ENCODE data around the gene AGK. TPM values are rescaled to one million over a fixed set of nuclear protein-coding genes. Genes with fewer than 3 reads are reported as not detected.

The AGK gene
- total RNA-seq, 1 experiment from 2014 or later = 41.9 TPM

- TF ChIP-seq EZH2 (IDR thresholded peaks at IDR 0.05; ENCODE audit: borderline replicate concordance, low read depth, low read length, poor library complexity, severe bottlenecking) = no peak
- TF ChIP-seq CTCF (conservative IDR thresholded peaks at IDR 0.05; ENCODE audit: low read depth, low read length) = no peak
- H3K27ac ChIP-seq (ENCODE audit: low read depth, low read length, poor library complexity, severe bottlenecking) = no peak overlapping the region
- intact Hi-C loops (cut with micrococcal nuclease; ENCODE audit: unreplicated experiment) = no loop called here
- H3K4me3 ChIP-seq (ENCODE audit: low read depth, low read length, poor library complexity, severe bottlenecking) = no peak overlapping the region
- BruUV-seq (replicated peaks) = no TSS peak
- ChIA-PET POLR2A (ENCODE audit: low non-redundant PET) (no interaction called here), CTCF (no interaction called here)
- H3K9me3 ChIP-seq (ENCODE audit: low read depth, low read length, poor library complexity, severe bottlenecking) = no peaks in the 10 kb centered on the region
- no peaks in the 10 kb centered on the region for H3K4me1 ChIP-seq (ENCODE audit: insufficient read depth, low read length, poor library complexity, severe bottlenecking)
- no peaks in the 10 kb centered on the region for H3K36me3 ChIP-seq (ENCODE audit: insufficient read depth, low read length, poor library complexity, severe bottlenecking)
- no peak for DNase-seq (ENCODE audit: low spot score)
- H3K27me3 ChIP-seq (replicated peaks; ENCODE audit: insufficient read depth, low read depth, low read length, poor library complexity) = peaks cover 15% of the 10 kb centered on the region
Measured at GRCh38 chr7:141541375-141541774, 9.8 kb upstream of the AGK start.

- TF ChIP-seq EZH2 (IDR thresholded peaks at IDR 0.05; ENCODE audit: borderline replicate concordance, low read depth, low read length, poor library complexity, severe bottlenecking) (no peak), CTCF (conservative IDR thresholded peaks at IDR 0.05; ENCODE audit: low read depth, low read length) (no peak)
- DNase-seq (ENCODE audit: low spot score) = no peak
- H3K27ac ChIP-seq (ENCODE audit: low read depth, low read length, poor library complexity, severe bottlenecking) = no peak overlapping the region
- H3K9me3 ChIP-seq (ENCODE audit: low read depth, low read length, poor library complexity, severe bottlenecking) = no peaks in the 10 kb centered on the region
- no TSS peak for BruUV-seq (replicated peaks)
- POLR2A ChIA-PET (ENCODE audit: low non-redundant PET) = no interaction called here
- H3K36me3 ChIP-seq (ENCODE audit: insufficient read depth, low read length, poor library complexity, severe bottlenecking) = no peaks in the 10 kb centered on the region
- no peaks in the 10 kb centered on the region for H3K4me1 ChIP-seq (ENCODE audit: insufficient read depth, low read length, poor library complexity, severe bottlenecking)
- peaks cover 7% of the 10 kb centered on the region for H3K27me3 ChIP-seq (replicated peaks; ENCODE audit: insufficient read depth, low read depth, low read length, poor library complexity)
- CTCF ChIA-PET = no interaction called here
- intact Hi-C loops (cut with micrococcal nuclease; ENCODE audit: unreplicated experiment) = no loop called here
- H3K4me3 ChIP-seq (ENCODE audit: low read depth, low read length, poor library complexity, severe bottlenecking) = no peak overlapping the region
Measured at GRCh38 chr7:141544831-141545230, 6.4 kb upstream of the AGK start.

GRCh38 chr7:141549582-141549981 lies 1.6 kb upstream of the AGK start:
- POLR2A ChIA-PET (ENCODE audit: low non-redundant PET) = no interaction called here
- Histone ChIP-seq H3K4me3 (ENCODE audit: low read depth, low read length, poor library complexity, severe bottlenecking) (no peak overlapping the region), H3K27me3 (replicated peaks; ENCODE audit: insufficient read depth, low read depth, low read length, poor library complexity) (no peaks in the 10 kb centered on the region), H3K27ac (ENCODE audit: low read depth, low read length, poor library complexity, severe bottlenecking) (no peak overlapping the region), H3K4me1 (ENCODE audit: insufficient read depth, low read length, poor library complexity, severe bottlenecking) (peaks cover 10% of the 10 kb centered on the region), H3K36me3 (ENCODE audit: insufficient read depth, low read length, poor library complexity, severe bottlenecking) (no peaks in the 10 kb centered on the region), H3K9me3 (ENCODE audit: low read depth, low read length, poor library complexity, severe bottlenecking) (no peaks in the 10 kb centered on the region)
- CTCF ChIA-PET = no interaction called here
- DNase-seq (ENCODE audit: low spot score) = no peak
- intact Hi-C loops (cut with micrococcal nuclease; ENCODE audit: unreplicated experiment) = no loop called here
- no TSS peak for BruUV-seq (replicated peaks)
- no peak for TF ChIP-seq CTCF (conservative IDR thresholded peaks at IDR 0.05; ENCODE audit: low read depth, low read length)
- TF ChIP-seq EZH2 (IDR thresholded peaks at IDR 0.05; ENCODE audit: borderline replicate concordance, low read depth, low read length, poor library complexity, severe bottlenecking) = no peak

All from A673 (cell line).